ENCODE measurements around the gene UBR4.

- no peak for TF ChIP-seq RAD21 (IDR thresholded peaks at IDR 0.05; ENCODE audit: insufficient read depth, low read depth, low read length)
- no peak for TF ChIP-seq MXI1 (IDR thresholded peaks at IDR 0.05; ENCODE audit: low read depth, low read length)
Observed at GRCh38 chr1:19250629-19251304, 40.7 kb upstream of the UBR4 start.

All from GM12878 (cell line).